Neutrophil (primary cell): ENCODE measurements around the gene TNRC6C.

Source experiments
- H3K27ac ChIP-seq: fragments of 200-600 bp; sonication (generic); 2 replicates; pipeline ENCODE4 v1.5.1; 2016; ENCODE audit warnings: mild to moderate bottlenecking, moderate library complexity
- H3K27me3 ChIP-seq: fragments of 200-600 bp; sonication (generic); 2 replicates; pipeline ENCODE4 v1.6.0; 2016; ENCODE audit warnings: mild to moderate bottlenecking
- H3K36me3 ChIP-seq: fragments of 200-600 bp; sonication (generic); 2 replicates; pipeline ENCODE4 v1.5.1; 2017
- H3K4me1 ChIP-seq, 2 experiments: fragments of 200-600 bp in 1 of 2; sonication (generic) in 1 of 2; 1 replicate in 1 of 2; 2 replicates in 1 of 2; pipeline versions ENCODE4 v1.5.1 to v1.6.1; 2013 to 2016; ENCODE audit warnings: low read depth in 1 of 2, low read length in 1 of 2, mild to moderate bottlenecking in 1 of 2, moderate library complexity in 1 of 2; ENCODE audit not compliant: control insufficient read depth in 1 of 2, insufficient read depth in 1 of 2
- H3K4me3 ChIP-seq, 2 experiments: fragments of 200-600 bp in 1 of 2; sonication (generic) in 1 of 2; 1 replicate in 1 of 2; 2 replicates in 1 of 2; pipeline ENCODE4 v1.5.1; 2013 to 2016; ENCODE audit warnings: low read depth in 1 of 2, low read length in 1 of 2, mild to moderate bottlenecking in 1 of 2, moderate library complexity in 1 of 2
- H3K9me3 ChIP-seq: fragments of 200-600 bp; sonication (generic); 2 replicates; pipeline ENCODE4 v1.5.1; 2016
- TF ChIP-seq, protein P1 (sequence below): fragments of 200-600 bp; sonication (generic); IDR thresholded peaks from 2 replicates; pipeline ENCODE4 v1.5.1; 2016; ENCODE audit warnings: antibody characterized with exemption

Gene TNRC6C

DNA sequence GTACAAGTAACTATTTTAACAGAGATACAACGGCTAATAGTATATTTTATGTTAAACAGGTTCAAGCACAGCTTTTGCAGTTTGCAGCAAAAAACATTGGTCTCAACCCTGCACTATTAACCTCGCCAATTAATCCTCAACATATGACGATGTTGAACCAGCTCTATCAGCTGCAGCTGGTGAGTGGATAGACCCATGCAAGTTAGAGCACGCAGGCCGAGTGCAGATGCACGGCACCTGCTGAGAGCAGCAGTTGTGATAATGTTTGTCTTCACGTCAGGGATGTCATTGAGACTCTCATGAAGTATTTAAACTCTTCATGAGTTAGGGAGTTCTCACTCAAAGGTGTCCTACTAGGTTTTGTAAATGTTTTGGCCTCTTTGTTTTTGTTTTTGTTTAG lies 124.5 kb downstream of the TNRC6C start:
- TF ChIP-seq, protein P1, sequence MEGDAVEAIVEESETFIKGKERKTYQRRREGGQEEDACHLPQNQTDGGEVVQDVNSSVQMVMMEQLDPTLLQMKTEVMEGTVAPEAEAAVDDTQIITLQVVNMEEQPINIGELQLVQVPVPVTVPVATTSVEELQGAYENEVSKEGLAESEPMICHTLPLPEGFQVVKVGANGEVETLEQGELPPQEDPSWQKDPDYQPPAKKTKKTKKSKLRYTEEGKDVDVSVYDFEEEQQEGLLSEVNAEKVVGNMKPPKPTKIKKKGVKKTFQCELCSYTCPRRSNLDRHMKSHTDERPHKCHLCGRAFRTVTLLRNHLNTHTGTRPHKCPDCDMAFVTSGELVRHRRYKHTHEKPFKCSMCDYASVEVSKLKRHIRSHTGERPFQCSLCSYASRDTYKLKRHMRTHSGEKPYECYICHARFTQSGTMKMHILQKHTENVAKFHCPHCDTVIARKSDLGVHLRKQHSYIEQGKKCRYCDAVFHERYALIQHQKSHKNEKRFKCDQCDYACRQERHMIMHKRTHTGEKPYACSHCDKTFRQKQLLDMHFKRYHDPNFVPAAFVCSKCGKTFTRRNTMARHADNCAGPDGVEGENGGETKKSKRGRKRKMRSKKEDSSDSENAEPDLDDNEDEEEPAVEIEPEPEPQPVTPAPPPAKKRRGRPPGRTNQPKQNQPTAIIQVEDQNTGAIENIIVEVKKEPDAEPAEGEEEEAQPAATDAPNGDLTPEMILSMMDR, result no peak
- peaks cover 90% of the 10 kb centered on the region for H3K36me3 ChIP-seq
- no peak overlapping the region for H3K27ac ChIP-seq
- H3K4me3 ChIP-seq, result no peak overlapping the region
- no peaks in the 10 kb centered on the region for H3K4me1 ChIP-seq
- no peaks in the 10 kb centered on the region for H3K27me3 ChIP-seq
- H3K9me3 ChIP-seq, result no peaks in the 10 kb centered on the region

DNA sequence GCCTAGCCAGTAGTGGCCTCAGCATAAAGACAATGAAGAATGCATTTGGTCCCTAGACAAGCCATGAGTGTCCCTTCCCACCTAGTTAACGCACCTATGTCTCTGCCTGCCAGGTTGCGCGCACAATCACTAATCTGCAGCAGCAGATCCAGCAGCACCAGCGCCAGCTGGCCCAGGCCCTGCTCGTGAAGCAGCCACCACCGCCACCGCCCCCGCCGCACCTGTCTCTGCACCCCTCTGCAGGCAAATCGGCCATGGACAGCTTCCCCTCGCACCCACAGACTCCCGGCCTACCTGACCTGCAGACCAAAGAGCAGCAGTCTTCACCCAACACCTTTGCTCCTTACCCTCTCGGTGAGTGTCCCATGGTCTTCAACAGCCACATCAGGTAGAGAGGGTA lies 128.2 kb downstream of the TNRC6C start:
- Histone ChIP-seq H3K9me3 (no peaks in the 10 kb centered on the region), H3K36me3 (peaks cover 87% of the 10 kb centered on the region), H3K27ac (no peak overlapping the region), H3K4me3 (no peak overlapping the region), H3K27me3 (no peaks in the 10 kb centered on the region), H3K4me1 (peaks cover 0 to 3% of the 10 kb centered on the region in 2 experiments)
- TF ChIP-seq, protein P1, result no peak

DNA sequence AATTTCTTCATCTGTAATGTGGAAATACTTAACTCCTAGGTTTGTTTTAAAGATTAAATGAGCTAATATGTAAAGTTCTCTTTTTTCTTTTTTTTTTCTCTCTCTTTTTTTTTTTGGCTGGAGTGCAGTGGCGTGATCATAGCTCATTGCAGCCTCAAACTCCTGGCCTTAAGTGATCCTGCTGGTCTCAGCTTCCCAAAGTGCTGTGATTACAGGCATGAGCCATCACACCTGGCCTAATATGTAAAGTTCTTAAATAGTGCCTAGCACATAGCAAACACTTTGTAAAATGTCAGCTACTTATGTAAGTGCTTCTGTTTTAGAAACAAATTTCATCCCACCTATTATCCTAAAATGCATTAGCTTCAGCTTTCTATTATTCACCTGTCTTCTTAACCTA lies 130.0 kb downstream of the TNRC6C start:
- Histone ChIP-seq H3K36me3 (peaks cover 87% of the 10 kb centered on the region), H3K4me1 (peaks cover 0 to 3% of the 10 kb centered on the region in 2 experiments), H3K9me3 (no peaks in the 10 kb centered on the region), H3K27me3 (no peaks in the 10 kb centered on the region), H3K27ac (no peak overlapping the region), H3K4me3 (no peak overlapping the region)
- TF ChIP-seq, protein P1, result no peak

DNA sequence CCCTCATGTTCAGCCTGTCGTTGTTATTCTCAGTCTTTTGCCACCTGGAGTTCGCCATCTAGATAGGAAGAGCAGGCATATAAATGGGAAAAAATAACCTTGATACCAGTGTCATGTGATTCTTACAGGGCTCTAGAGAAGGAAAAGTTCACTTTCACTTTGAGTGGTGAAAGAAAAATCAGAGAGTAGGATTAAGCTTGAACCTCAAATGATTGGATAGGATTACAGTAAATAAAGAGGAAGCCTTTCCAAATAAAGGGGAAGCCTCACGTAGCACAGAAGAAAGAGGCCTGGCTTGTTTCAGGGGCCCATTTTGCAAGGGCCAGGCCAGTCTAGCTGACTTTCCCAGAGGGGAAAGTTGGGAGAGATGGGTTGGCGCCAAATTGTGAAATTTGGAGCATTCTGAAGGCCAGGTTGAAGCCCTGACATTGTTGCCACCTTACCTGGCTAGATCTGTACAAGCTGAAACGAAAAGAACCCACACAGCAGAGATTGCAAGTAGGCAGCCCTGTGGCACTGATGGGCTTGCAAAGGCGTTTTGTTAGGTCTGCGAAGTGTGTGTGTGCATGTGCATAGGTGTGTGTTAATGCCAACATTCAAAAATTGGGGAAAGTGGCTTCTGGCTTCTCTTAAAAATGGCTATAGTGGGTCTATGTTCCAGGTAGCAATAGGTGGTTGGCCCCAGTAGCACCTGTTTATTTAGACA lies 131.2 kb downstream of the TNRC6C start:
- Histone ChIP-seq H3K27me3 (no peaks in the 10 kb centered on the region), H3K4me1 (peaks cover 0 to 3% of the 10 kb centered on the region in 2 experiments), H3K4me3 (no peak overlapping the region), H3K36me3 (peaks cover 91% of the 10 kb centered on the region), H3K9me3 (no peaks in the 10 kb centered on the region), H3K27ac (peak overlapping the region; percentile 41)
- TF ChIP-seq, protein P1, result no peak

DNA sequence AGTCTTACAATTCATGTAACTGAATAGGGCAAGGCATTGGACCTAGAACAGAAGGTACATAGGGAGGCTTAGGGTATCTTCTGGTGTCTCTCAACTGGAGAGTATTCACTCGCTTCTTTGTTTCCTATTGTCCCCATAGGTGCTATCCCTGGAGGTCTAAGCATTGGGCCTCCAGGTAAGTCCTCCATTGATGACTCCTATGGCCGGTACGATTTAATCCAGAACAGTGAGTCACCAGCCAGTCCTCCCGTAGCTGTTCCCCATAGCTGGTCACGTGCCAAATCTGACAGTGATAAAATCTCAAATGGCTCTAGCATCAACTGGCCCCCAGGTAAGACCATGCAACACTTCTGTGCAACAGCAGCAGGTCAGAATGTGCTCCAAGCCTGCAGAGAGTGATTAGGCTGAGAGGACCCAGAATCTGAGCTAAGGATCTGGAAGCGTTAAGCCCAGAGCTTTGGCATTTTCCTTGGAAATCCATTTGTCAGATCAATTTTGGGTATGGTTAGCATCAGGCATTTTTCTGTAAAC lies 134.4 kb downstream of the TNRC6C start:
- H3K36me3 ChIP-seq, result peaks cover 97% of the 10 kb centered on the region
- H3K27ac ChIP-seq, result no peak overlapping the region
- no peaks in the 10 kb centered on the region for H3K27me3 ChIP-seq
- TF ChIP-seq, protein P1, result no peak
- H3K4me1 ChIP-seq, result peaks cover 0 to 3% of the 10 kb centered on the region in 2 experiments
- no peak overlapping the region for H3K4me3 ChIP-seq
- no peaks in the 10 kb centered on the region for H3K9me3 ChIP-seq
